HFF-Myc (cell line): ENCODE measurements around the gene ACSS1.

Experiments
- DNase-seq: peaks from one replicate; pipeline ENCODE4 v3.0.0-alpha.2; 2011; ENCODE audit warnings: low read depth; ENCODE audit errors: extremely low read depth
- H3K4me3 ChIP-seq: replicated peaks from 2 replicates; pipeline ENCODE4 v1.5.1; 2011; ENCODE audit warnings: low read depth, mild to moderate bottlenecking, control low read depth, low read length
- CTCF ChIP-seq: IDR thresholded peaks from 2 replicates; pipeline ENCODE4 v1.5.1; 2012; ENCODE audit warnings: mild to moderate bottlenecking, low read depth, low read length, control low read depth; ENCODE audit errors: missing control alignments

Gene ACSS1

GRCh38 chr20:25064561-25065071 lies 6.7 kb upstream of the ACSS1 start:
- DNase-seq: no peak
- TF ChIP-seq CTCF: no peak
- no peak overlapping the region for H3K4me3 ChIP-seq

GRCh38 chr20:25063981-25064380 lies 6.0 kb upstream of the ACSS1 start:
- no peak for TF ChIP-seq CTCF
- H3K4me3 ChIP-seq: no peak overlapping the region
- no peak for DNase-seq

GRCh38 chr20:25063546-25063945 lies 5.6 kb upstream of the ACSS1 start:
- H3K4me3 ChIP-seq: no peak overlapping the region
- no peak for DNase-seq
- no peak for TF ChIP-seq CTCF

DNA sequence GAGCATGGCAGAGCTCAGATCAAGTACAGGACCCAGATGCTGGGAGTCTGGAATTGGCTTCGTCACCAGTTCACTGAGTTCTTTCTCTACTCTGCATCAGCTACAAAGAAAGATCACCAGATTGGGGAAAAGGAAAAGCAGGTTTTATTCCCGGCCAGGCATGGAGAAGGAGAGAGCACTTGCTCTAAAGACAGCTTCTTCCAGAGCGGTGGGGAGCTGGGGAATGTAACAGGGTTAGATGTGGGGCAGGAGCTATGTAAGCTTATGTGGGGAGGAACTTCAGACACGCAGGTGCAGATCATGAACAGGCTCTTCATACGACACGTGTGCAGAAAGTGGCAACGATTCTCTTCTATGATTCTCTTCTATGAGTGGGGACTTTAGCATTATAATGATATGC lies 4.9 kb upstream of the ACSS1 start:
- no peak for DNase-seq
- no peak for TF ChIP-seq CTCF
- no peak overlapping the region for H3K4me3 ChIP-seq

DNA sequence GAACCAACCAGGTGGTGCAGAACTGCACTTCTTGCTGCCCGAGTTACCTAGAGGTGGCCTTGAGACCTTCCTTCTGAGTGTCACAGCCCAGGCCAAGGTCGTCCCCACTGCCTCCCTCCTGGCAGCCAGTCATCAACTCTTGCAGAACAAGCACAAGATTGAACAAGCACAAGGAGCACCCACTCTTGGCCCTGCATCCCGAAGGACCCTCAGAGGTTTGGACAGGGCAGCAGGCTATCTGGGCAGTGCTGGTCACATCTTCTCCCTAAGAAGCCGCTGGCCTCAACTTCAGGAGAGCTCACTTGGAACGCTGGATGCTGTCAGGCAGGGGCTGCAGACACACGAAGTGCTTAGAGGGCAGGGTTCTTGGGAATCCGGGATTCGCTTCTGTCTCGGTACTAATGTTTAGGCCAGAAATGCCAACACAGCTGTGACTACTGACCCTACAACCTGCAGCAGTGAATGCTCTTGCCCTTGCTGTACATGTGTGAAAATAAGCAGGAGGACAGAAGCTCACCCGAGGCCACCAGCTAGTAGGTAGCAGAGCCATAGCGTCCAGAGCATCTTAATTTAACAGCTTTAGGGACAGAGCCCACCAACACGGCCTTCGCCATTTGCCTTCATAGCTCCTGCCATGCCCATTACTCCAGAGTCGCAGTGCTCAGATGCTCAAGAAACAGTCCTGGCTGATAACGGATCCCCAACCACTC lies 4.0 kb upstream of the ACSS1 start:
- TF ChIP-seq CTCF: no peak
- DNase-seq: no peak
- H3K4me3 ChIP-seq: no peak overlapping the region

GRCh38 chr20:25061103-25061799 lies 3.3 kb upstream of the ACSS1 start:
- no peak for TF ChIP-seq CTCF
- H3K4me3 ChIP-seq: no peak overlapping the region
- DNase-seq: no peak
